ES-I3 (cell line): Measurements from ENCODE around the gene OPN1LW.
"Not testable (repeated sequence)": the region's sequence is repeated elsewhere in the genome, so short reads cannot be mapped to it uniquely, and the experiment has no call there.

Experiments used
- H3K36me3 ChIP-seq: 2 replicates; pipeline ENCODE4 v1.6.1; 2013; ENCODE audit warnings: mild to moderate bottlenecking, low read length, control low read depth, moderate library complexity; ENCODE audit not compliant: insufficient read depth
- H3K4me1 ChIP-seq: 2 replicates; pipeline ENCODE4 v1.6.1; 2013; ENCODE audit warnings: mild to moderate bottlenecking, control low read depth, low read length; ENCODE audit not compliant: insufficient read depth
- H3K9ac ChIP-seq: 2 replicates; pipeline ENCODE4 v1.6.1; 2013; ENCODE audit warnings: low read depth, mild to moderate bottlenecking, low read length, moderate library complexity
- H3K9me3 ChIP-seq: 2 replicates; pipeline ENCODE4 v1.6.1; 2013; ENCODE audit warnings: mild to moderate bottlenecking, low read length, moderate library complexity; ENCODE audit not compliant: control insufficient read depth, insufficient read depth

Gene OPN1LW

DNA sequence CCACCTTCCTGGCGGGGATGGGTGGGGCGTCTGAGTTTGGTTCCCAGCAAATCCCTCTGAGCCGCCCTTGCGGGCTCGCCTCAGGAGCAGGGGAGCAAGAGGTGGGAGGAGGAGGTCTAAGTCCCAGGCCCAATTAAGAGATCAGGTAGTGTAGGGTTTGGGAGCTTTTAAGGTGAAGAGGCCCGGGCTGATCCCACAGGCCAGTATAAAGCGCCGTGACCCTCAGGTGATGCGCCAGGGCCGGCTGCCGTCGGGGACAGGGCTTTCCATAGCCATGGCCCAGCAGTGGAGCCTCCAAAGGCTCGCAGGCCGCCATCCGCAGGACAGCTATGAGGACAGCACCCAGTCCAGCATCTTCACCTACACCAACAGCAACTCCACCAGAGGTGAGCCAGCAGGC, at the start of gene OPN1LW:
TSS of gene OPN1LW (plus strand) at position 234 of the 400 bp plus-strand sequence. CDS start at position 275, 41 bp downstream.
- H3K36me3 ChIP-seq, H3K9ac ChIP-seq, H3K4me1 ChIP-seq, H3K9me3 ChIP-seq: not testable (repeated sequence)

GRCh38 chrX:154094833-154095232, 49.2 kb upstream of the OPN1LW start:
- no peaks in the 10 kb centered on the region for H3K9me3 ChIP-seq
- no peaks in the 10 kb centered on the region for H3K36me3 ChIP-seq
- H3K4me1 ChIP-seq, result peaks cover 36% of the 10 kb centered on the region
- no peak overlapping the region for H3K9ac ChIP-seq

DNA sequence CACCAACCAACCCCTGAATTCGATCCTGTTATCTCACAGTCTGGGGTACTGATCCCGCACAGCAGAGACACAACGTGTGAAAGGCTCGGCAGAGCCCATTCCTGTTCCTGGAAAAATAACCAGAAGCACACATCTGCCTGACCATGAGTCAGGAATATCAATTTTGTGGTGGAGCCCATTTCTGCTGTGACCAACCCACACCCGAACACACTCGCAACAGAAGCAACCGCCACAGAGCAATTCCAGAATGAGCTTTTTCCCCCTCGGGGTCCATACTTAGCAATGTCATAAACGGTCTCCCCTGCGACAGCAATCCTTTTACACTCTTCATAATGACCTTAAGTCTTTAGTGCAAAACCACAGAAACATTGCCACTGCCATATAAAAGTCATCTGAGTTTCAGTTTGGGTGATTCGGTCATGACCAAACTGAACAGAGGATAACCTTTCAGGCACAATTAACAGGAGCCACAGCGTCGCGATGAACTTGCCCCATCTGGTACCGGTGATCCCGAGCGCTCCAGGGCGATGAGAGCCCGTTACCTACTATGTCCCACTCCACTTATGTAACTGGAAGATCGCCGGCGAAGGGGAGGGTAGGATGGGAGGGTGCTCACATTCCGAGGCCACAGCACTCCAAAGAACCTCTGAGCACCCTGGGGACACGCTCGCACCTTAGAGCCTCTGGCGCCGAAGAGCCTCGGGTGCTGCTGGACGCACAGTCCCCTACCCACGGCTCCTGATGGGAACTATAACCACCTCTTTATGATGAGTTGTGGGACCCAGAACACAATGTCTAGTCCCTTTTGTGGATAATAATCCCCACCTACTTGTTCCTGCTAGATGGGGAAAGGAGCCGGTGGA, 47.7 kb upstream of the OPN1LW start:
- no peaks in the 10 kb centered on the region for H3K9me3 ChIP-seq
- H3K36me3 ChIP-seq, result no peaks in the 10 kb centered on the region
- peak overlapping the region; percentile 67 for H3K9ac ChIP-seq
- peaks cover 29% of the 10 kb centered on the region for H3K4me1 ChIP-seq

DNA sequence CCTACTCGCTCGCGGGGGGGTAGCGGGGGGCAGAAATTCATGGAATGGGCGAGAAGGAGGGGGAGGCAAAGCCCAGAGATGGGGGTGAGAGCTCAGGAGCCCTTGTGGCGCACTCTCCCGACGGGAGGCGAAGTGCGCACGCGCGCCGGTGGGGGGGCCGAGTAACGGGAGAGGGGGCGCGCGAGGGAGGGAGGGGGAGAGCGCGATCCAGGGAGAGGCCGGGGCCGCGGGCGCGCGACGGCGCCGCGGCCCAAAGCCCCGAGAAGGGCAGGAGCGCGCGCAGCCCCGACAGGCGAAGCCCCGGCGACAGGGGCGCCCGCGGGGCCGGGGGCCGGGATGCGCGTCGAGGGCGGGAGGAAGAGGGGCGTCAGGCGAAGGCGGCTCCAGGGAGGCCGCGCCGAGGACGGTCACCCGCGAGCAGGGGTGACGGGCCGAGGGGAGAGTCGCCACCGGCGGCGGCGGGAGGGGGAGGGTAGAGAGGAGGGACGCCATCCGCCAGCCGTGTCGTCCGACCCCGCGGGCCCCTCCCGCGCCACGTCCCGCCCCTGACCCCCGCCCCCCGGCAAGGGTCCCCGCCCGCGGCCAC, 46.9 kb upstream of the OPN1LW start:
- Histone ChIP-seq H3K9me3 (no peaks in the 10 kb centered on the region), H3K4me1 (peaks cover 29% of the 10 kb centered on the region), H3K36me3 (no peaks in the 10 kb centered on the region), H3K9ac (peak overlapping the region; percentile 67)

DNA sequence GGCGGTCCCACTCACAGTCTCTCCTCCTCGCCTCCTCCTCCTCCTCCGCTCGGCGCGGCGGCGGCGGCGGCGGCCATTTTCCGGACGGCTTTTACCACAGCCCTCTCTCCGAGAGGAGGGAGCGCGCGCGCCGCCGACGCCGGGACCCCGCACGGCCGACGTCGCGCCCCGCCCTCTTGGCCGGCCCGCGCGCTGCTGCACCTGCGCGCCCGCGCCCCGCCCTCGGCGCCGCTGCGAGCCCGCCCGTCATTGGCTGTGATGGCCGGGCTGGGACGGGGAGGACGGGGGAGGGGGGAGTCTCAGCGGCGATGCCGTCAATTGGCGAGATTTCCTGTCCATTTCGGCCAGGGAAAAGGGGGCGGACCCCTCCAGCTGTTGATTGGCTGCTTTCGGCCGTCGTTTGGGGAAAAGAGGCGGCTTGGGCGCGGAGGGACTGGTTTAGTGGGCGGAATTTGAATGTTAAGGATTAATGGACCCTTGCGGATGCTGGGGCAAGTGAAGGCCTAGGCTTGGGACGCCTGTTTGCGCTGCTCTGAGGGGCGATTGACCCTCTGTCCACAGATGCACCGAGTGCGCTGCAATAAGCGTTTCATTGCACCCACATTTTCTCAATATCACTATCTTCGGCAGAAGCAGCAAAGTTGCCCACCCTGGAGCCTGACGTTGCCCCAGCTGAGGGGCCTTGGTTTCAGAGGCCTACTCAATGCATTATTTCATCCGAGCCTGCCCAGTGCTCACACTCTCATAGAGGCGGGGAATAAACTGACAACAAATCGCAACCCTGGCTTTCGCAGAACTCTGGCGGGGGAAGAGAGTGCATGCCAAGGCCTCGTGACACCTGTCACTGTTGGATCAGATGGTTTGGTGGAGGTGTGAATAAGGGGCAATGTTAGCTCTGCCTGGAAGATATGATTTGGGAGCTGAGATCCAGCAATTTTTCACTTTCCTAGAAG, 46.2 kb upstream of the OPN1LW start, which contains the start of gene MECP2:
TSS of gene MECP2 (minus strand) at position 129 of the 953 bp plus-strand sequence.
- Histone ChIP-seq H3K9ac (peak within 1 kb of the TSS; percentile 67), H3K36me3 (no peaks in the 10 kb centered on the region), H3K9me3 (no peaks in the 10 kb centered on the region), H3K4me1 (peaks cover 23% of the 10 kb centered on the region)

DNA sequence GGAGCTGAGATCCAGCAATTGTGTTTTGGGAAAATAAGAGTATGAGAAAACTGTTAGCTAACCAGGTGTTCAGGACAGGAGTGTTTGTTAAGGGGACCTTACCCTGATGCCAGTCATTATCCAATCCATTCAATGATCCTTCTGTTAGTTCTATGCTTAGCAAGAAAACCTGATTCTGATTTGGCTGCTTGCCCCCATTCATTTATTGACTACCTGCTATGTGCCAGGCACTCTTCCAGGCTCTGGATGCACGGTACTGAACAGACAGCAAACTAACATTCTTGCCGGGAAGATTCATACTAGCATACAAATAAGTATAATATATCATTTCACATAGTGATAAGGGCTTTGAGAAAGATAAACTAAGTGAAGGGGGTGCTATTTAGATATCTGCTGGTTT, 45.5 kb upstream of the OPN1LW start:
- Histone ChIP-seq H3K9me3 (no peaks in the 10 kb centered on the region), H3K9ac (no peak overlapping the region)

DNA sequence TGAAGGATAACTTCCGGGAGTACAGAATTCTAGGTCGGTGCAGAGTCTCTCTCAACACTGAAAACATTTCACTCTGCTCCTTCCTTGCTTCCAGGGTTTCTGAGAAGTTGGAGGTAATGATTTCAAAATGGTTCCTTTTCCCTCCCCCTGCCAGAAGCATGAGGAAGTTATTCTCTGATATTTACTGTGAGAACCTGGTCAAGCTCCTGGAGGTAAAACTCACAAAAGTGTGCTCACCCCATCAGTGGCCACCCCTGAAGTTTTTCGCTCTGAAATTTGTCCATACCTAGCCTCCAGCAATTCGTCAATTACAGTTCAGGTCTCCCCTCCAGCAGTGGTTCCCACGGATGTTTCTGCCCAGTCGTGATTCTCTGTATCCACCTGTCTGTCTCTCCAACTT, 30.3 kb upstream of the OPN1LW start:
- H3K4me1 ChIP-seq, result no peaks in the 10 kb centered on the region
- 0 out of 2 replicates have a peak, but pooled peaks cover 3% of the 10 kb centered on the region for H3K9me3 ChIP-seq
- H3K9ac ChIP-seq, result no peak overlapping the region
- no peaks in the 10 kb centered on the region for H3K36me3 ChIP-seq

More for the DNA sequence above, 45.5 kb upstream of the OPN1LW start:
- Histone ChIP-seq H3K4me1 (peaks cover 19% of the 10 kb centered on the region), H3K36me3 (no peaks in the 10 kb centered on the region)

GRCh38 chrX:154114652-154115051, 29.4 kb upstream of the OPN1LW start:
- no peaks in the 10 kb centered on the region for H3K4me1 ChIP-seq
- H3K36me3 ChIP-seq, result no peaks in the 10 kb centered on the region
- H3K9ac ChIP-seq, result no peak overlapping the region
- 0 out of 2 replicates have a peak, but pooled peaks cover 3% of the 10 kb centered on the region for H3K9me3 ChIP-seq

DNA sequence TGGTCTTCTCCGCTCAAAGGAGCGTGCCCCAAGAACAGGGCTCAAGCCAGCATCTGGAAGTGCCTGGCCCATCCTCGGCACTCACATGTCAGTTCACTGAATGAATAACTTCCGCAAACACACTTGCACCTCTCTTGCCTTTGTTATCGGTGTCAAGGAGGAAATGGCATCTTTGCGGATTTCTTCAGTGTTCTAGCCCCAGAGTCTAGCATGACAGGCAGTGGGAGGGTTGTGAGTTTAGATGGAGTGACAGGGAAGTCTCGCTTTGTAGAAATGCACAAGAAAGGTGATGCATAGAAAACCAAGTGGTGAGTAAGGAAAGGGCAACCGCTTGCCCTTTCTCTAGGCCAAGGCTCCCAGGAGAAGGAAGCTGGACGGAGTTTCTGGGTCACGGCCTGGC, 29.0 kb upstream of the OPN1LW start:
- H3K9me3 ChIP-seq, result 0 out of 2 replicates have a peak, but pooled peaks cover 3% of the 10 kb centered on the region
- H3K9ac ChIP-seq, result no peak overlapping the region
- no peaks in the 10 kb centered on the region for H3K4me1 ChIP-seq
- H3K36me3 ChIP-seq, result no peaks in the 10 kb centered on the region

GRCh38 chrX:154115750-154116149, 28.3 kb upstream of the OPN1LW start:
- Histone ChIP-seq H3K9me3 (no peaks in the 10 kb centered on the region), H3K9ac (no peak overlapping the region), H3K4me1 (no peaks in the 10 kb centered on the region), H3K36me3 (no peaks in the 10 kb centered on the region)

- H3K9me3 ChIP-seq, result no peaks in the 10 kb centered on the region
- no peaks in the 10 kb centered on the region for H3K36me3 ChIP-seq
- no peaks in the 10 kb centered on the region for H3K4me1 ChIP-seq
- H3K9ac ChIP-seq, result no peak overlapping the region
Observed at GRCh38 chrX:154116426-154117211, 27.4 kb upstream of the OPN1LW start.

DNA sequence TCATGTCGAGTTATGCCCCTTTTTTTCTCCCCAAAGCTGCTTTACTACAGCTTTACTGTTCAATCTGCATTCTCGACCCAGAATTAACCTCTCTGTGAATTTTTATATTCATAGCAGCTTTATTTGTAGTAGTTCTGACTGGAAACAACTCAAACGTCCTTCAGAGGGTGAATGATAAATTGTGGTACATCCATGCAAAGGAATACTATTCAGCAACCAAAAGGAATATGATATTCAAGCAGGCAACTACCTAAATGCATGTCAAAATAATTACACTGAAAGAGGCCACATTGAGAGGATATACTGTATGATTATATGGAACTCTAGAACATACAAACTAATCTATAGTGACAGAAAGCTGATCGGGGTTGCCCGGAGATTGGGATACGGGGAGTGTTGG, 26.5 kb upstream of the OPN1LW start:
- H3K36me3 ChIP-seq, result no peaks in the 10 kb centered on the region
- H3K9ac ChIP-seq, result no peak overlapping the region
- H3K4me1 ChIP-seq, result no peaks in the 10 kb centered on the region
- no peaks in the 10 kb centered on the region for H3K9me3 ChIP-seq

DNA sequence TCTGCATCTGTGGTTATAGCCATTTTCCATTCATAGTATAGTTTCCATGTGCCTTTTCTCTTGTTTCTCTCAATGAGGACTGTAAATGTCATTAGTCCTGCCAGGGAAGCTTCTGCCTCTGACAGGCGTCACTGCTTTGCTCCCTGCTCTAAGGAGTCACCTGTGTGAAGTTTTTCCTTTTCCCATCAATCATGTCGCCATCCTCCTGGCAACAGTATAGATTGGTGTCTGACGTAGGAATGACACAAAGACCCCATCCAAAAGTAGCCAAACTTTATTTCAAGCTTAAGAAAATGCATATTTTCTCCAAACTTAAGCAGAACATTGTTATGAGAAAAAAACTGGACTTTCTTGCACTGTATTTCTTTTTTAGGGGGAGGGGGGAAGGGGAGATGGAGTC, 23.5 kb upstream of the OPN1LW start:
- Histone ChIP-seq H3K36me3 (no peaks in the 10 kb centered on the region), H3K9ac (no peak overlapping the region), H3K4me1 (no peaks in the 10 kb centered on the region; the same call in 1 of the 2 replicates), H3K9me3 (no peaks in the 10 kb centered on the region)
